HG03432 (cell line): ENCODE measurements around the gene SKI.

Source experiments
- ATAC-seq: cut with Tn5 transposase; IDR thresholded peaks from one replicate; pipeline ENCODE4 v1.9.1; 2021; ENCODE audit warnings: mild to moderate bottlenecking, moderate library complexity; ENCODE audit not compliant: unreplicated experiment

SKI gene

GRCh38 chr1:2304921-2305681 lies 77.0 kb downstream of the SKI start:
- no peak for ATAC-seq

DNA sequence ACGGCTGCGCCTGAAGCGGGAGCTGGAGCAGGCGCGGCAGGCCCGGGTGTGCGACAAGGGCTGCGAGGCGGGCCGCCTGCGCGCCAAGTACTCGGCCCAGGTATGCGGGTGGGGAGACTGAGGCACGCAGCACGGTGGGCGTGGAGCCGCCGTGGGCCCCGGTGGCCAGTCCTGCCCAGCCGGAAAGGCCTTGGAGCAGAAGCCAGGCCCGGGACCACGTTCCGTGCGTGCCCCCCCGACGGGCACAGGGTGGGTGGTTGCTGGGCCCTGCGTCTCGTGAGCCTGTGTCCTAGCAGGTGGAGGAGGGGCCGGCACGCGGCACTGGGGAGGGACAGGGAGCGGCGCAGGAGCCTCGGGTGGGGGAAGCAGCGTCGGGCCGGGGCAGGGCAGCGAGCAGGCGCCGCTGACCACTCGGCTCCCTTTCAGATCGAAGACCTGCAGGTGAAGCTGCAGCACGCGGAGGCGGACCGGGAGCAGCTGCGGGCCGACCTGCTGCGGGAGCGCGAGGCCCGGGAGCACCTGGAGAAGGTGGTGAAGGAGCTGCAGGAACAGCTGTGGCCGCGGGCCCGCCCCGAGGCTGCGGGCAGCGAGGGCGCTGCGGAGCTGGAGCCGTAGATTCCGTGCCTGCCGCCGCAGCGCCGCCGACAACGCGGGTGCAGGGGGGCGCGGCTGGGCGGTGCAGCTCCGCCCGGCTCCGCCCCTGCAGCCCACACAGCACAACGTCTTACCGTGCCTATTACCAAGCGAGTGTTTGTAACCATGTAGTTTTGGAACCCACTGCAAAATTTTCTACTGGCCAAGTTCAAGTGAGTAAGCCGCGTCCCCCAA lies 78.2 kb downstream of the SKI start:
- no peak for ATAC-seq

GRCh38 chr1:2307064-2307605 lies 79.0 kb downstream of the SKI start:
- ATAC-seq = no peak

- no peak for ATAC-seq
These were observed 79.9 kb downstream of the SKI start for GRCh38 chr1:2307972-2308371.

DNA sequence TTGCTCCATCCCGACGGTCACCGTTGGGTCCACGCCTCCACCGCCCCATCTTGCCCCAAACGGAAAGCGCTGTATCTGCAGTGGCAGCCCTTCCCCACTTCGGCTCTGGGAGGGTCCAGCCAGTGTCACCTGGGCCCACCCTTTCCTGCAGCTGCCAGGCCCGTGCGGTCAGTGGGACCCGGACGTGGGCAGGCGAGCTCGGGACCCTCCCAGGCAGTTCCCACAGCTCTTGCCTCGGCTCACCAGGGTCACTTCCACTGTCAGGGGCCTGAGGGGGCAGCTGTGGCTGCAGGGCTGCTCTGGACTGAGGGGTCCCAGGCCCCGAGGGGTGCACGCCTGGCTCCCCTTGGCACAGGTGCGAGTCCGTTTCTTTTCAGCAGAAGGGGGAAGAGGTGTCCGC lies 80.7 kb downstream of the SKI start:
- no peak for ATAC-seq

DNA sequence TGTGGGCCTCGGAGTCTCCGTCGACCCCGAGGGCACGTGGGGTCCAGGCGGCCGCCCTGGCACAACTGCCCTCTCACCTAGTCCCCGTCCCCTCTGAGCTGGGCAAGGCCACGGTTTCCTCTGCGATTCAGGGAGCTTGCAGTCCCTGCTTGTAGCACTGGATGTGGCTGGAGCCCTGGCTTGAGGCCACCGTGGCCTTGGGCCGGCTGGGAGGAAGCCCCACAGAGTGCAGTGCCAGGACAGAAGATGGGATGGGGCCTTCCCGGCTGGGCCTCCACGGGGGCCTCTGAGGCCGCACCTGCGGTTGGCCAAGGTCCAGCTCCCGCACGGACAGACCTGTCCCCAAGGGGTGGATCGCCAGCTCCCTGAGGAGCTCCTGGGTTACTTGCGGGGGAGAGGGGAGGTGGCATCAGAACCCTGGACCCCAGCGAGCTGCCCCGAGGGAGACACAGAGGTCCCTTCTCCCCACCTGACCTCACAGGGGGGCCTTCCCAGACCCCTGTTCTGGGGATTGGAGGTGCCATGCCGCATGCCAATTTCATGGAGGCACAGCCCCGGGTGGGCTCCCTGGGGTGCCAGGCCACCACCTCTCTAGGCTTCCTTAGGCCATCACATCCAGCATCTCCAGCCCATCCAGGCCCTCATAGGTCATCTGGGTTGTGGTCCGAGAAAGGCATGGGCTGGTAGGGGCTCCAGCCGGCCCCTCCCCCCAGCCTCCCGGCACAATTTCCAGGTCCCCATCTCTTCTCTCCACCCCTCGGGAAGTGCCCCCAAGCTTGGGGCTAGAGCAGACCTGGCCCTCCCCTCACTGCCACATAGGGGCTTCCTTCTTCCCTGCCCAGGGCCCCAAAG lies 82.4 kb downstream of the SKI start:
- no peak for ATAC-seq

GRCh38 chr1:2311184-2312032 lies 83.3 kb downstream of the SKI start:
- ATAC-seq = no peak

DNA sequence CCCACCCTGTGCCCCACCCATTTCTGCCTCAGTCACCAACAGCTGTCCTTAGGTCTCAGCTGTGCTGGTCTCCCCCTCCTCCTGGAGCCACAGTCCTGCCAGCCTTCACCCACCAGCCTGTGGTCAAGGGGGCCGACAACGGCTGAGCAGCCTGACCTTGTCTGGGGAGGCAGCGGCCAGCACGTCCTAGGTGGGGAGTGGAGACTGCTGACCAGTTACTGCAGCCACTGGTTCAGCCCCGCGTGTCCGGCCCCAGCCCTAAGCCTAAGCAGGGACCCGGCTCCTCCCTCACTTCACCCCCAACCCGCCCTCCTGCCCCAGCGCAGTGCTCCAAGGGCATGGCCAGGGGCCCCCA lies 84.0 kb downstream of the SKI start:
- ATAC-seq = no peak

DNA sequence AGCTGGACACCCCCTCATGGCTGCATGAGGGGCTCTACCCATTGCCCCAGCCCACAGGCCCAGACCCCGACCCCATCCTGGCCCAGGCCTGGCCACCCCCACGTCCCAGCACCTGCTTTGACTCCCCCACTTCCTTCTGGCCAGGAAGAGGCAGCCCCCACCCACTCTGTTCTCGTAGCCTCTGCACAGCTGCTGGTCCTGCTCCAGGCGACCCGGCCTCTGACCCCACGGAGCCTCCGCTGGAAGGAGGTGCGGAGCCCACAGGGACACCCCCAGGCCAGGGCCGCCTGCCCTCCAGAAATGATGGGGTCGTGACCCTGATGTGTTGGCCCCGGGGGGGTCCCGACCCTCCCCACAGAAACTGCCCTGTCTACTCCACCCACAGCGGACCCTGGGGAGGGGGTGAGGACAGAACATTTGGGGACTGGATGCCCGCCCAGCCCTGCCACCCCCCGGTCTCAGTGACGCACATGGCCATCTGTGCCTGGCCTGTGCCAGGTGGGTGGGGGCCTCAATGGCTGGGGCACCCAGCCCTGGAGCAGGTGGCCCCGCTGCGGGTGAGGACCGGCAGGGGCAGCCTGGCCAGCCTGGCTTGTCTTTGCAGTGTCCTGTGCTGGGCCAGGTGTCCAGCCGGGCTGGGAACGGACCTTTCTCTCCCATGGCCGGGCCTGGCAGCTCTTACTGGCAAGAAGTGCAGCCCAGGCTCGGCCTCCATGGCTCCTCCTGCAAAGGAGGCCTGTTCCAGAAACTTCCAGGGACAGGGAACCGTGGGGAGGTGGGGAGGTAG lies 84.6 kb downstream of the SKI start:
- ATAC-seq = no peak

GRCh38 chr1:2313651-2314261 lies 85.6 kb downstream of the SKI start:
- no peak for ATAC-seq

GRCh38 chr1:2314273-2314802 lies 86.2 kb downstream of the SKI start:
- no peak for ATAC-seq

DNA sequence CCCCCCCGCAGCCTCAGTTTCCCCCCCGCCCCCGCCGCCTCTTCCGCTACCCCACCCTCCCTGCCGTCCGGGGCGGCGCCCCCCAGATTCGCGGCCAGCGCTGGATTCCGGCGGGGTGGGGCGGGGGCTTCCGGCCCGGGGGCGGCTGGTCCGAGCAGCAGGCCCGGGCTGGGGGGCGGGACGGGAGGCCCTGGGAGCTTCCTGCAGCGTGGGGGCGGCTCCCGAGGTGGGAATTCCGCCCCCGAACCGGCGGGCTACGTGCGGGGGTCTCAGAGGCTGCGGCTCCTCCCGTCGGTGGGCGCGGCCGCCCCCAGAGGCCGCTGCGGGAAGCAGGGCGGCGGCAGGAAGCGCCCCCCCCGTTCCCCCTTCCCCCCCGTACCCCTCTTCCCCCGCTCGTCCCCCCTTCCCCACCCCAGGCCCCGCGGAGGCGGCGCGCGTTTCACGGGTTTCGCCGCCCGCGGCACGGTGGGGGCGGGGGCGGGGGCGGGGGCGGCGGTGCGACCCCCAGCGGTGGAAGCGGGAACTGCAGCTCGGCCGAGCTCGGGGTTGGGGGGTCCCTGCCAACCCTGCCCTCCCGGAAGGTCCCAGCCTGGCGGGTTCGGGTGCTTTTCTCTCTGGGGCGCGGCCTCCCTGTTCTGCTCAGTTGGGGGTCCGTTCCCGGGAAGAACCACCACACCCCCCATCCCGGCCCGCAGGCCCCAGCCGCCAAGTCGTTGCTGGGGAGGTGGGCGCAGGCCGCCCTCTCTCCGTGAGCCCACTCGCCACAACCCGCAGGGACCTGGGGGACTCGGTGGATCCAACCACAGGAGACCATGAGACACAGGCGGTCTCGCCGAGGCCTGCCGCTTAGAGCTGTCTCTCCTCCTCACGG lies 86.9 kb downstream of the SKI start:
- peak; percentile 41 for ATAC-seq

DNA sequence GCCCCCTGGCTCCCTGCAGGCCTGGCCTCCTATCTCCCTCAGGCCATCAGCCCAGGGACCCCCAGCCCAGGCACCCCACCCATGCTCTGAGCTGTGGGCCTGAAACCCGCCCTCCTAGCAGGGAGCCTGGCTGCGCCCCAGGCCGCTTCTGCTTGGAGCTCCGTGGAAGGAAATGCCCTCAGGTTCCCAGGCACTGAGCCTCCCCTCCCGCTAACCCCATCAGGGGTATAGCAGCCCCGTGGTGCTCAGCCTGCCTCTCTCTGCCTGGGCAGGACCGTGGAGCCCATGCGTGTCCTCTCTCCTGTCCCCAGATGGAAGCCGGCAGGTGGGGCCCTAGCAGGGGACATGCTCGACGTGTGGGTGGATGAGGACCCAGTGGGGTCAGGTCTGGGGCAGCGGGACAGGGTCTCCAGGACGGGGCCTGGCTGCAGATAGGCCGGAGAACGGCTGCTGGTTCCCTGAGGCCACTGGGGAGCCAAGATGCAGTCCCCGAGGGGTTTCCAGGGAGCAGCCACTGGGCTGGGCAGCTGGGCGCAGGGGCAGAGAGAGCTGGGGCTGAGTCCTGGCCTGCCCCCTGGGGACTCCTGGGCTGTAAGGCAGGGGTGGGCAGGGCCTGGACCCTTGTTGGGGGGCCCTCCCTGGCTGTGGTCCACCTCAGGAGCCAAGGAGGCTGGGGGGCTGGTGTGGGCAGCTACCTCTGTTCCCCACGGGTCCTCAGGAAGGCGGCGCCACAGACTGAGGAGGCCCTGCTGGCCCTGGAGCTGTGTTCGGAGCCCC lies 87.7 kb downstream of the SKI start:
- ATAC-seq = no peak

GRCh38 chr1:2316451-2316961 lies 88.4 kb downstream of the SKI start:
- no peak for ATAC-seq

GRCh38 chr1:2317230-2318065 lies 89.3 kb downstream of the SKI start:
- ATAC-seq = no peak
